Hematopoietic multipotent progenitor cell treated with erythropoietin and hydrocortisone succinate and interleukin-3 and kit ligand, for 15 days (in vitro differentiated cells): ENCODE measurements around the gene HTRA3.

Experiments
- DNase-seq: peaks from one replicate; pipeline ENCODE4 v3.0.0-alpha.2; 2015; ENCODE audit warnings: low spot score

Gene HTRA3

DNA sequence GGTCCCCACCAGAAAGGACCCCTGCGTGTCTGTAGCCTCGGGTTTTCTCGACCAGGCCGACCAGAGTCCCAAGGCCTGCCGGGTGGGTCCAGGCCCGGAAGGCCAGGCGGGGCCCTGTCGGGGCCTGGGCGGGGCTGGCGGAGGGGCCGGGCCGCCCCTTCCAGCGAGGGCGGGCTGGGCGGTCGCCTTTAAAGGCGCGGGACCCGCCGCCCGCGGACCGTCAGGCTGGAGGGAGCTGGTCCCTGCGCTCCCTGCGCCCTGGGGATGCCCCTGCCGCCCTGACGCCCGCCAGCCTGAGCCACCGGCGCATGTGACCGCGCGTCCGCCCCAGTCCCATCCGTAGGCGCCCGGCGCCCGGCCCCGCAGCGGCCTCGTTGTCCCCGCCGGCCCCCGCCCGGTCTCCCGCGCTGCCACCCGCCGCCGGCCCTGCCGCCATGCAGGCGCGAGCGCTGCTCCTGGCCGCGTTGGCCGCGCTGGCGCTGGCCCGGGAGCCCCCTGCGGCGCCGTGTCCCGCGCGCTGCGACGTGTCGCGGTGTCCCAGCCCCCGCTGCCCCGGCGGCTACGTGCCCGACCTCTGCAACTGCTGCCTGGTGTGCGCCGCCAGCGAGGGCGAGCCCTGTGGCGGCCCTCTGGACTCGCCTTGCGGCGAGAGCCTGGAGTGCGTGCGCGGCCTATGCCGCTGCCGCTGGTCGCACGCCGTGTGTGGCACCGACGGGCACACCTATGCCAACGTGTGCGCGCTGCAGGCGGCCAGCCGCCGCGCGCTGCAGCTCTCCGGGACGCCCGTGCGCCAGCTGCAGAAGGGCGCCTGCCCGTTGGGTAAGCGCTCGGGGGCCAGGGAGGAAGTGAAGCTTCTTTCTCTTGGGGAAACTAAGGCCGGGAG is at the start of gene HTRA3:
Gene HTRA3, plus strand, starts transcription at position 220 of the 883 bp plus-strand sequence. Its CDS starts 215 bp downstream, at position 435.
- DNase-seq, result no peak

DNA sequence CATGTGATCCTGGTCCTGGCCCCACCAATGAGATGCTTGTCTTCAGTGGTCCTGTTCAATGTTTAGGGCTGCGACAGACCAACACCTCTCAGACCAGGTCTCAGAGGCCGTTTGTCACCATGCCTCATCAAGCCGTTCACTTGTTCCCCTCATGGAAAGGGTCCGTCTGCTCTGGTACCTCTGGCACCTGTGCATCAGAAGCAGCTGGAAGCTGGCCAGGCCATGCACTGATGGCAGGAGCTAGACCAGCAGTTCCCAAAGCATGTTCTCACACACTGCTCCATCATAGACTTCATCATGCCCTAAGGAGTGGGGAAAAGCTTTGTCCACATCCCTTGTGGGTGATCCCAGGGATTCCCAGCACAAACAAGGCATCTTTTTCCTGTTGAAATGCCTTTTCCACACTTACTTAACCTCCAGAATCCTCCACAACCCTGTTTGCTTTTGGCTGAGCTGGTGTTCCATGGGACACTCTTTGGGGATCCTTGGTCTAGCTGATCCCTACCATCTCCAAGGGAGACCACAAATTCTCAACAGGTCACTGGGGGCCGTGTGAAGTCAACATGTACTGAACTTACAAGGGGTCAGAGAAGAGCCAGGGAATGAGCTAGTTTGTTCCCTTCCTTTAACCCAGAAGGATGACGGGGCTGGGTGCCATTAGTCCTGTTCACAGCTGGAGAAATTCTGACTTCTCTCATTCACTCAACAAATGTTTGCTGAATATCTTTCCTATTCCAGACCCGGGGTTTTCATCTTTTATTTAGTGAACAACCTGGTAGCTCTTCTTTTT is 48.7 kb upstream of the HTRA3 start:
- DNase-seq, result no peak

DNA sequence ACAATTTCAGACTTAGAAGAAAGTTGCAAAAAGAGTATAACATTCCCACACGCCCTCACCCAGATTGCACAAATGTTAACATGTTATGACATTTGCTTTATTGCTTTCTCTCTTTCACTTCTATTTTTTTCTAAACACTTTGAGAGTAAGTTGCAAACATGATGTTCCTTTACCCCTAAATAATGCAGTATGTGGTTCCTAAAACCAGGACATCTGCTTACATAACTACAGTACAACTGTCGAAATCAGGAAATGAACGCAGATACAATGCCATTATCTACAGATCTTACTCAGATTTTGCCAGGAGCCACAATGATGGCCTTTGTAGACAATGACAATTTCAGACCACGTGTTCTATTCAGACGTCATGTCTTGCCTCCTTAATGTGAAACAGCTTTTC is 48.1 kb upstream of the HTRA3 start:
- DNase-seq, result no peak

DNA sequence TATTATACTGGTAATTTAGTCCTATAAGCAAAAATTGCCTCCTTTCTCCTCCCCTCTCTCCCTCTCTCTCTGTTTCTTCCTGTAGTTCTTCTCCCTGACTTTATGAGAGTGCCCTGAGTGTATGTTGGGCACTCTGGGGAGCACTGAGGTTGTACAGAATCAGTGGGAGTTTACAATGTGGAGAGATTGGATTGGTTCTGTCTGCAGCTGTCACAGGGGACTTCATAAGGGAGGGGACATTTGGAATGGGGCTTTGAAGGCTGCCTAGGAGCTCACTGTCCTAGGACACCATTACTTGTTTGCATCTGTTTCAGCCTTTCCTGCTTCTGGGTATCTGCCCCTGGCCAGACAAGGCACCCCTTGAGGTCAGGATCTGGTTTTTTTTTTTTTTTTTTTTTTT is 47.6 kb upstream of the HTRA3 start:
- no peak for DNase-seq

DNA sequence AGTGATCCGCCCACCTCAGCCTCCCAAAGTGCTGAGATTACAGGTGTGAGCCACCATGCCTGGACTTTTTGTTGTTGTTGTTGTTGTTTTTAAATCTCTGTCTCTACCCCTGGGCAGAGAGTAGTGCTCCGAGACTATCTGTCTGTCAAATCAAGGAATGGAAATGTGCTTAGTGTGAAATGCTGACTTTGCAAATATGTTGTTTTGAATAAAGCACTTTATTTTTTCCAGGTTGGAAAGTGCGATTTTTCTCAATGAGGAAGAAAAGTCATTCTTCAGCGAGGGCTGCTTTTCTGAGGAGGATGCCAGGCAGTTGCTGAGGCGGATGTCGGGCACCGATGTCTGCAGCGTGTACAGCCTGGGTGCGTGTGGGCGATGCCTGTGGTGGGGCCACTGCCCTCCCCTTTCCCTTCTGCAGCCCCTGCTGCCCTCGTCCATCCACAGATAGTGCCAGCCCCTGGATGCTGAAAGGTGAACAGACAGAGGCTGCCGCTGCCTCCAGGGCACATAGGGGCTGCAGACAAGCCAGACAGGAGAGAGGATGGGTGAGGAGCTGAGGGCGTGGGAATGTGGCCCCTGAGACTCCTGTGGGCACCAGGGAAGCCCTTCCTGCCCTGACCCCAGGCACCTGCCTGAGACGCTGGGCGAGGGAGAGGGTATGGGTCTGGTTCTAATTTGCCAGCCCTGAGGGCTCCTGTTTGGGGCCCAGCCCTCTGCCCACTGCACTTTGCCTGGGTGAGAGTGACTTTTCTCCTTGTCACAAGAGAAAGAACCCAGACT is 46.8 kb upstream of the HTRA3 start:
- DNase-seq, result no peak

DNA sequence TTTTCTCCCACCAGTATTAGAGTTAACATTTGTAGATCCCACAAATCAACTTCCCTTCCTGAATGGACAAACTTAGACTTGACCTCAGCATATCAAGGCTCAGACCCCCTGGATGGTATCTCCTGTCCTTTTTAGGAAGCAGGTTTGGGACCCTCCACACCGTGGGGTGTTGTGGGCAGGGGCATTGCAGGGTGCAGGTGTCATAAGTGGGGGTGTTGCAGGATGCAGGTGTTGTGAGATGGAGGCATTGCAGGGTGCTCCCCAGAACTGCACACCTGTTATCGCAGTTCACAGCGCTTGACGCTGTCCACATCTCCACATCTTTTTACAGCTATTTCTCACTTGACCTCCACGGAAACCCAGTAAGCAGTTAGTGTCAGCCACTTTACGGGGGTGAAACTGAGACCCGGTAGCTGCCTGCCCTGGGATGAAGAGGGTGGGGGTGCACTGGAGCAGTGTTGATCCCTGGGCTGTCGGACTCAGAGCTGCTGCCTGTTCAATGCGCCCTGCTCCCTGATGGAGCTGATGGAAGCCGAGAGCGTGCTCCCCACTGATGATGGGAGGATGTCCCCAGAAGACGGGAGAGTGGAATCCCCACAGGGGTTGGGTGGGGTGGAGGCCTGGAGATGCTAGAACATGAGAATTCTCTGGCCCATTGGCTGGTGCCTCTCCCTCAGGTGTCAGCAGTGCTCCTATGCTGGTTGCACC is 45.1 kb upstream of the HTRA3 start:
- DNase-seq, result no peak

DNA sequence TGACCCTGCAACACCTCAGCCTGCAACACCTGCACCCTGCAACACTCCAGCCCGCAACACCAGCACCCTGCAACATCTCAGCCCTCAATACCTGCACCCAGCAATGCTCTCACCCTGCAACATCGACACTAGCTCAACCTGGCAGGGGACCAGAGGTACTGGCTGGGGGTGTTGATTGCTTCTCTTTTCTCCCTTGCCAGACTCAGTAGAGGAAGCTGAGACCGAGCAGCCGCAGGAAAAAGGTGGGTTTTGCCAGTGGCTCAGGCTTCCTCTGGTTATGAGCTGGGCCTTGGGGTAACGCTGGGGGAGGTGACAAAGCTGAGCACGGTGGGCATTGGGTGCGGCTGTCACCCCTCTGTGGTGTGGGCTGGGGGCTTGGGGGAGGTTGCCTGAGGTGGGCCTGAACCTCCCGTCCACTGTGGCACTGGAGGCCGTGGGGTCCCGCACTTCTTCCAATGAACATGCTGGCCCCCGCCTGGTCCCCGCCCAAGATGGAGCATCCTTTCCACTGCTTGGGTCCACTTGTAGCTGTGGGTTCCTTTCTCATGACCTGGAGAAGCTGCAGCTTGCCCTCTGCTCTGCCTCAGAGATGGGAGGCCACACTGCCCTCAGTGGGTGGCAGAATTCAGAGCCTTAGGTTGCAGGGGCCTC is 44.5 kb upstream of the HTRA3 start:
- no peak for DNase-seq

DNA sequence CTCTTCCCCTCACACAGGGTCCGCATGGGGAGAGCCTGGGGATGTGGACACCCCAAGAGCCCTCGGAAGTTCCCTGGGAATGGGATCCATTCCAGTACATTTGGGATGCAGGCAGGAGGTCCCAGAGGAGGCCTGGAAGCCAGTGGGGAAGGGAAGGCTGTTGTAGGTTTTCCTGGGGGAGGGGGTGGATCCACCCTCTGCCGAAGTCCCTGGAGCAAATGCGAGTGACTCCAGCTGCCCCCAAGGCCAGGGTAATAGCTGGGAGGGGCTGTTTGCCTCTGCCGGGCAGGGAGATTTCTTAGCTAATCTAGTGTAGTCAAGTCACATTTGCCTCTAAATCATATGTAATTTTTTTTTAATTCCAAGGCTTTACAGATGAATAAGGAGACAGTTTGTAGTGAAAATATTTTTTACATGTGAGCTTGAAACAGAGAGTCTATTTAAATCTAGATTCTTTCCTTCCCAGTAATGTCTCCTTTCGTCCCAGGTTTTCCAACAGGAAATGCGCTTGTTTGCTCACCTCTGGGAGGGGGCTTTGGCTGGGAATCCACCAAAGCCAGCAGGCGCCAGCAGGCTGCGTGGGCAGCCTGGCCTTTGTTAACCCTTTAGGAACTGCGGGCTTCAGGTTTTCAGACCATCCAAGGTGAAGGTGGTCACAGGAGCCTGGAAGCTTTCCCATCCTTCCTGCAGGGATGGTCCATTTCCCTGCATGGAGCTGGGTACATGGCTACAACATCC is 43.7 kb upstream of the HTRA3 start:
- DNase-seq, result no peak

DNA sequence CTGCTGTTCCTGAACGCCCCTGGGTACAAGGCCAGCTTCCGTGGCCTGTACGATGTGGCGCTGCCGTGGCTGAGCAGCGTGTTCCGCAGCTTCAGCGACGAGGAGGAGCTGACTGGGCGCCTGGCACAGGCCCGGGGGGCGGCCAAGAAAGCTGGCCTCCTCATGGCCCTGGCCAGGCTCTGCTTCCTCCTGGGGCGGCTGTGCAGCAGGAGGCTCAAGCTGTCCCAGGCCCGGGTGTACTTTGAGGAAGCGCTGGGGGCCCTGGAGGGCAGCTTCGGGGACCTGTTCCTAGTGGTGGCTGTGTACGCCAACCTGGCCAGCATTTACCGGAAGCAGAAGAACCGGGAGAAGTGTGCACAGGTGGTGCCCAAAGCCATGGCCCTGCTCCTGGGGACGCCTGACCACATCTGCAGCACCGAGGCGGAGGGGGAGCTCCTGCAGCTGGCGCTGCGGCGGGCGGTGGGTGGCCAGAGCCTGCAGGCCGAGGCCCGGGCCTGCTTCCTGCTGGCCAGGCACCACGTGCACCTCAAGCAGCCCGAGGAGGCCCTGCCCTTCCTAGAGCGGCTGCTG is 42.3 kb upstream of the HTRA3 start:
- DNase-seq, result no peak

DNA sequence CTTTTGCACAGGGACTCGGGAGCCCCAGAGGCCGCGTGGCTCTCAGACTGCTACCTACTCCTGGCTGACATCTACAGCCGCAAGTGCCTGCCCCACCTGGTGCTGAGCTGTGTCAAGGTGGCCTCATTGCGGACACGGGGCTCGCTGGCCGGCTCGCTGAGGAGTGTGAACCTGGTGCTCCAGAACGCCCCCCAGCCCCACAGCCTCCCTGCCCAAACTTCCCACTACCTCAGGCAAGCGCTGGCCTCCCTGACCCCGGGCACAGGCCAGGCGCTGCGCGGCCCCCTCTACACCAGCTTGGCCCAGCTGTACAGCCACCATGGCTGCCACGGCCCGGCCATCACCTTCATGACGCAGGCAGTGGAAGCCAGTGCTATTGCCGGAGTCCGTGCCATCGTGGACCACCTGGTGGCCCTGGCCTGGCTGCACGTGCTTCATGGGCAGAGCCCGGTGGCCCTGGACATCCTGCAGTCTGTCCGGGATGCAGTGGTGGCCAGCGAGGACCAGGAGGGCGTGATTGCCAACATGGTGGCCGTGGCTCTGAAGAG is 41.7 kb upstream of the HTRA3 start:
- DNase-seq, result no peak

DNA sequence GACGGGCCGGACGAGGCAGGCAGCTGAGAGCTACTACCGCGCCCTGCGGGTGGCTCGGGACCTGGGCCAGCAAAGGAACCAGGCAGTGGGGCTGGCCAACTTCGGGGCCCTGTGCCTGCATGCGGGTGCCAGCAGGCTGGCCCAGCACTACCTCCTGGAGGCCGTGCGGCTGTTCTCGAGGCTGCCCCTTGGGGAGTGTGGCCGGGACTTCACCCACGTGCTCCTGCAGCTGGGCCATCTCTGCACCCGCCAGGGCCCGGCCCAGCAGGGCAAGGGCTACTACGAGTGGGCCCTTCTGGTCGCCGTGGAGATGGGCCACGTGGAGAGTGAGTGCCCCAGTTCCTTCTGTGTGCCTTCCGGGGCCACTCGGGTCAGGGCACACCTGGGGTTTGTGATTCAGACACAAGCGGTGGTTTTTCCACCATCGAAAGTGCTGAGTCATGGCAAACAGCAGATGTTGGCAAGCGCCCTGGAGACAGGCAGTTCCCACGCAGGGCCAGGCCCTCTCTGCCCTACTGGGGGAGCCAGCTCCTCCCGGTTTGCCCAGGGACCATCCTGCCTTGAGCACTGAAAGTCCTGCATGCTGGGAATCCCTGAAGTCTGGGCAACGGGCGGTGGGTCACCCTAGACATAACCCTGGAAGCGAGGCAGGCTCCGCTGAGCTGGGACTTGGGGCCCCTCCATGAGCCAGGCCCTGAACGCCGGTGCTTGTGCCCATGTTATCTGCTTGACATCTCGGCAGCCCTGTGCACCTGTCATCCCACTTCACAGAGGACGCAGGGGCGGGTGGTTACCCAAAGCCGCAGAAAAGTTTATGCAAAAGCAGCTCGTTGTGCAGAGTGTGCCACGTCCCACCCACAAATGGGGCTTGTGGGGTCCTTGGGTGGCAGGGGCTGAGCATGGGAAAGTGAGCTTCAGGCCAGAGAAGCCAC is 41.0 kb upstream of the HTRA3 start:
- DNase-seq, result peak; percentile 61

DNA sequence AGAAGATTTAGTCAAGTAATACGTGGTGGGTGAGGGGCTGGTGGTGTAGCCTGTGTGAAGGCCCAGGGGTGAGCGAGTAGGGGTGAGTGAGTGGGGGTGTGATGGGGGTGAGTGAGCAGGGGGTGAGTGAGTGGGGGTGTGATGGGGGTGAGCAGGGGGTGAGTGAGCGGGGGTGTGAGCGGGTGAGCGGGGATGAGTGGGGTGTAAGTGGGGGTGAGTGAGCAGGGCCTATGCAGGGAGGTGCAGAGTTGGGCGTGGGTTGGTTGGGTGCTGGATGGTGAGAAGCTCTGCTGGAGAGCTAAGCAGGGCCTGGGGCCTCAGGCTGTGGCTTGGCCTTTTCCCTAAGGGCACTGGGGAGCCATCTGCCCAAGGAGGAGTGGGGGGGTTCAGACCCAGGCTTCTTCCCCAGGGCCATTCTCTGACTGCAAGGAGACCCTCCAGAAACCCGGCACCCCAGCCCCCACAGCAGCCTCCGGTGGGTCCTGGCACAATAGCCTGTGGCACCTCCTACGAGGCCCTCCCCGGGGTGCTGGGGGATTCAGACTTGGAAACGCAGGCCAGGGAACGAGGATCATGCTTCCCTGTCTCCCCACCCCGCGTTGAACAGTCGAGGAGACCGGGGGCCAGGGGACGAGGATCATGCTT is 40.1 kb upstream of the HTRA3 start:
- no peak for DNase-seq

DNA sequence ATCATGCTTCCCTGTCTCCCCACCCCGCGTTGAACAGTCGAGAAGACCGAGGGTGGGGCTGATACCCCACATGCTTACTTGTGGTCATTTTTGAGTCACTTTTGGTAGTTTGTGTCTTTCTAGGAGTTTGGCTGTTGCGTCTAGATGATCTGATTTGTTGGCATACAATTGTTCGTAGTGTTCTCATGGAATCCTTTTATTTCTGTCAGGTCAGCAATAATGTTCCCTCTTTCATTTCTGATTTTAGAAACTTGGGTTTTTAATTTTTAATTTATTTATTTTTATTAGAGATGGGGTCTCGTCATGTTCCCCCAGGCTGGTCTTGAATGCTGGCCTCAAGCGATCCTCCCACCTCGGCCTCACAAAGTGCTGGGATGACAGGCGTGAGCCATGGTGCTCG is 39.5 kb upstream of the HTRA3 start:
- no peak for DNase-seq

DNA sequence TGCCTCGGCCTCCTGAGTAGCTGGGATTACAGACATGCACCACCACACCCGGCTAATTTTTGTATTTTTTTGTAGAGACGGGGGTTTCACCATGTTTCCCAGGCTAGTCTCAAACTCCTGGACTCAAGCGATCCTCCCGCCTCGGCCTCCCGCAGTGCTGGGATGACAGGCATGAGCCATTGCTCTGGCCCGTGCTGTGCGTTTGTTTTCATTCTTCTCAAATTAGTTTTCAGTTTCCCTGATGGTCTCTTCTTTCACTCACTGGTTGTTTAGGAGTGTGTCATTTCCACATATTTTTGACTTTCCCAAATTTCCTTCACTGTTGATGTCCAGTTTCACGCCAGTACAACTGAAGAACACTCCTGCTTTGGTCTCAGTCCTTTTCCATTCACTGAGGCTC is 38.7 kb upstream of the HTRA3 start:
- no peak for DNase-seq

DNA sequence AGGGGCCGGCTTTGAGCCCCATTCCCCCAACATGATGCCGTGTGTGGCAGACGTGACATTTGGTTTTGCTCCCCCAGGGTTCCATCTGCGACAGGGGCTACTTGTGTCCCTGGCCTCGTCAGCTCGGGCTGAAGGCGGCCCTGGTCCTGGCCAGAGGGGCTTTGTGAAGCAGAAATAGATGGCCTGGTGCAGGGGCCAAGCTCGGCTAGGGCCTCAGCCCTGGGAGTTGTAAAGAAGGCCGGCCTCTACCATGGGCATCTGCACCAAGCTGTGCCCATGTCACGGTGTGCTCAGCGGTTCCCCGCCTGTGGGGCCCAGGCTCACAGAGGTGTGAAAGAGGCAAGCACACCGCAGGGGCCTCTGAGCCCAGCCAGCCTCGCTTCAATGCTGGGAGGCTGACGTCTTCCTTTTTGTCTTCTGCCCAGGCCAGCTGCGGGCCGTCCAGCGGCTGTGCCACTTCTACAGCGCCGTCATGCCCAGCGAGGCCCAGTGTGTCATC is 38.0 kb upstream of the HTRA3 start:
- DNase-seq, result no peak

DNA sequence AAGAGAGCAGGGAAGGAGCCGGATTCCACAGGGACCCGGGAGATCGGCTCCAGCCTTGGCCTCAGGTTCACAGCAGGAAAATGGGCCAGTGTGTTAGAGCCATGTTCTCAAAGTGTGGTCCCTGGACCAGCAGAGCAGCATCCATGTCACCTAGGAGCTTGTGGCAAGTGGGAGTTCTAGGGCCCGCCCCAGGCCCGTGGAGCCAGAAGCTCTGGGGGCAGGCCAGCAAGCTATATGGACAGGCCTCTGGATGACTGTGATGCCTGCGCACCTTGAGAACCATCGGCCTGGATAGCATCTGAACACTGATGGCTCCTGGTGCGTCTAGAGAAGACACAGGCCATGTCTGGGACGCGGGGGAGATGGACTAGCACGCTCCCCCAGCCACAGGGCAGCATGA is 36.8 kb upstream of the HTRA3 start:
- DNase-seq, result no peak

DNA sequence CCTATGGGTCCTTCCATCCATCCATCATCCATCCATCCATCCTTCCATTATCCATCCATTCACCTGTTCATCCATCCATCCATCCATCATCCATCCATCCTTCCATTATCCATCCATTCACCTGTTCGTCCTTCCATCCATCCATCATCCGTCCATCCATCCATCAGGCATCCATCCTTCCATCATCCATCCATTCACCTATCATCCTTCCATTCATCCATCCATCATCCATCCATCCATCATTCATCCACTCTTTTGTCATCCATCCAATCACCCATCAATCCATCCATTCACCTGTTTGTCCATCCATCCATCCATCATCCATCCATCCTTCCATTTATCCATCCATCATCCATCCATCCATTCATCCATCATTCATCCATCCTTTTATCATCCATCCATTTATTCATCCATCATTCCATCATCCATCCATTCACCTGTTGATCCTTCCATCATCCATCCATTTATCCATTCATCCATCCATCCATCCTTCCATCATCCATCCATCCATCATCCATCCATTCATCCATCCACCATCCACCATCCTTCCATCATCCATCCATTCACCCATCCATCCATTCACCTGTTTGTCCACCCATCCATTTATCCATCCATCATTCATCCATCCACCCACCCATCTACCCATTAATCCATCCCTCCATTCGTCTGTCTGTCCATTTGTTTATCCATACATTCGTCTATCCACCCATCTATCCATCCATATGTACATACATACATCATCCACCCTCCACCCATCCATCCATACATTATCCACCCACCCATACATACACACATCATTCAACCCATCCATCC is 35.7 kb upstream of the HTRA3 start:
- DNase-seq, result no peak
